ENCODE results near the gene CDH15. TPM values are rescaled to one million over a fixed set of nuclear protein-coding genes. Genes with fewer than 3 reads are reported as not detected.

The CDH15 gene
- total RNA-seq, 1 donor from 2014 or later = not detected

- TF ChIP-seq CTCF (IDR thresholded peaks at IDR 0.05) (no peak), EZH2 (IDR thresholded peaks at IDR 0.05) (no peak), EZH2phosphoT487 (IDR thresholded peaks at IDR 0.05) (no peak)
- H3F3A ChIP-seq (ENCODE audit: low read depth) = peaks cover 17% of the 10 kb centered on the region
- Mint-ChIP-seq H3K9me3 (peaks cover 6% of the 10 kb centered on the region), H3K27me3 (ENCODE audit: insufficient read depth, low read depth) (peaks cover 10% of the 10 kb centered on the region), H3K4me1 (peaks cover 3% of the 10 kb centered on the region), H3K36me3 (peaks cover 2% of the 10 kb centered on the region), H3K27ac (no peak overlapping the region), H3K4me3 (no peak overlapping the region)
- H3K27me3 ChIP-seq = no peaks in the 10 kb centered on the region
- no peaks in the 10 kb centered on the region for H3K9me3 ChIP-seq (ENCODE audit: low read depth)
- H3K4me2 ChIP-seq = no peak overlapping the region
- no peak overlapping the region for H3K4me3 ChIP-seq
- no peaks in the 10 kb centered on the region for H3K36me3 ChIP-seq
- DNase-seq (ENCODE audit: low spot score) = no peak
- H3K79me2 ChIP-seq (ENCODE audit: low read depth) = no peaks in the 10 kb centered on the region
- H2AFZ ChIP-seq (replicated peaks) = no peak overlapping the region
- H3K4me1 ChIP-seq = no peaks in the 10 kb centered on the region
- no peak overlapping the region for H3K9ac ChIP-seq
- no peak overlapping the region for H3K27ac ChIP-seq
- no peaks in the 10 kb centered on the region for H4K20me1 ChIP-seq (ENCODE audit: low read depth)
Measured at GRCh38 chr16:89156740-89157645, 14.6 kb upstream of the CDH15 start.

- Histone ChIP-seq H3K36me3 (no peaks in the 10 kb centered on the region), H3K4me1 (no peaks in the 10 kb centered on the region), H3F3A (ENCODE audit: low read depth) (peaks cover 17% of the 10 kb centered on the region), H2AFZ (replicated peaks) (no peak overlapping the region), H3K9ac (no peak overlapping the region), H3K9me3 (ENCODE audit: low read depth) (no peaks in the 10 kb centered on the region), H4K20me1 (ENCODE audit: low read depth) (no peaks in the 10 kb centered on the region), H3K4me2 (no peak overlapping the region), H3K27me3 (no peaks in the 10 kb centered on the region), H3K27ac (no peak overlapping the region), H3K4me3 (no peak overlapping the region), H3K79me2 (ENCODE audit: low read depth) (no peaks in the 10 kb centered on the region)
- Mint-ChIP-seq H3K27me3 (ENCODE audit: insufficient read depth, low read depth) (peaks cover 7% of the 10 kb centered on the region), H3K36me3 (no peaks in the 10 kb centered on the region), H3K4me1 (peaks cover 6% of the 10 kb centered on the region), H3K27ac (no peak overlapping the region), H3K9me3 (peaks cover 6% of the 10 kb centered on the region), H3K4me3 (no peak overlapping the region)
- no peak for DNase-seq (ENCODE audit: low spot score)
- TF ChIP-seq CTCF (IDR thresholded peaks at IDR 0.05) (no peak), EZH2 (IDR thresholded peaks at IDR 0.05) (no peak), EZH2phosphoT487 (IDR thresholded peaks at IDR 0.05) (no peak)
Measured at GRCh38 chr16:89157778-89158177, 13.8 kb upstream of the CDH15 start.

GRCh38 chr16:89159066-89159849 lies 12.3 kb upstream of the CDH15 start:
- Mint-ChIP-seq H3K36me3 (no peaks in the 10 kb centered on the region), H3K9me3 (peaks cover 6% of the 10 kb centered on the region), H3K27me3 (ENCODE audit: insufficient read depth, low read depth) (peaks cover 7% of the 10 kb centered on the region), H3K4me1 (peaks cover 18% of the 10 kb centered on the region), H3K4me3 (no peak overlapping the region), H3K27ac (no peak overlapping the region)
- no peak for TF ChIP-seq CTCF (IDR thresholded peaks at IDR 0.05)
- no peak for TF ChIP-seq EZH2 (IDR thresholded peaks at IDR 0.05)
- TF ChIP-seq EZH2phosphoT487 (IDR thresholded peaks at IDR 0.05) = no peak
- H3K4me1 ChIP-seq = peaks cover 4% of the 10 kb centered on the region
- H3K9me3 ChIP-seq (ENCODE audit: low read depth) = no peaks in the 10 kb centered on the region
- no peak overlapping the region for H3K4me2 ChIP-seq
- no peak overlapping the region for H2AFZ ChIP-seq (replicated peaks)
- no peaks in the 10 kb centered on the region for H3K79me2 ChIP-seq (ENCODE audit: low read depth)
- H3K27ac ChIP-seq = no peak overlapping the region
- no peaks in the 10 kb centered on the region for H4K20me1 ChIP-seq (ENCODE audit: low read depth)
- no peak for DNase-seq (ENCODE audit: low spot score)
- no peak overlapping the region for H3K4me3 ChIP-seq
- peaks cover 17% of the 10 kb centered on the region for H3F3A ChIP-seq (ENCODE audit: low read depth)
- no peaks in the 10 kb centered on the region for H3K36me3 ChIP-seq
- H3K27me3 ChIP-seq = no peaks in the 10 kb centered on the region
- H3K9ac ChIP-seq = no peak overlapping the region

Measured in neural progenitor cell (in vitro differentiated cells).